Left lung (tissue), 10 donors: ENCODE results near the gene CYP3A5. TPM values are rescaled to one million over a fixed set of nuclear protein-coding genes. Genes with fewer than 3 reads are reported as not detected.

ENCODE experiments used
- ATAC-seq: fragments of 200-7000 bp; cut with Tn5 transposase; one replicate; pipeline ENCODE4 v1.9.1; 2020; ENCODE audit warnings: moderate library complexity
- DNase-seq, 4 donors: peaks; one replicate each; pipeline ENCODE4 v3.0.0-alpha.2; 2013 to 2020
- H3K27ac ChIP-seq, 2 donors: fragments of 200-600 bp; sonication (generic) in 1 of 2; one replicate each; pipeline versions ENCODE4 v1.5.0 to v1.8.0; 2020 to 2021
- H3K27me3 ChIP-seq, 2 donors: fragments of 200-600 bp; sonication (generic) in 1 of 2; one replicate each; pipeline versions ENCODE4 v1.5.0 to v1.8.0; 2020 to 2021
- H3K36me3 ChIP-seq, 2 donors: fragments of 200-600 bp; sonication (generic) in 1 of 2; one replicate each; pipeline versions ENCODE4 v1.5.0 to v1.8.0; 2020 to 2021
- H3K4me1 ChIP-seq, 2 donors: fragments of 200-600 bp; one replicate each; pipeline ENCODE4 v1.8.0; 2021
- H3K4me3 ChIP-seq, 2 donors: fragments of 200-600 bp; sonication (generic) in 1 of 2; one replicate each; pipeline versions ENCODE4 v1.5.0 to v1.8.0; 2020 to 2021; ENCODE audit warnings: mild to moderate bottlenecking in 1 of 2
- H3K9me3 ChIP-seq, 2 donors: fragments of 200-600 bp; sonication (generic) in 1 of 2; one replicate each; pipeline versions ENCODE4 v1.5.0 to v1.8.0; 2020 to 2021
- intact Hi-C, 2 donors: fragments of 100-400 bp; cut with DNase I; formaldehyde crosslinking; loops; one replicate each; pipeline versions ENCODE4 v1.11.2 to v1.14.2; 2022
- polyA plus RNA-seq, 6 donors: library from polyadenylated mRNA; unstranded; fragments of 120-200 nt; gene quantifications; one replicate each; pipeline ENCODE4 v1.2.1, GENCODE V29; 2013; ENCODE audit not compliant: insufficient read length in 6 of 6
- total RNA-seq, 2 donors: library from RNA; stranded (reverse); fragmentation: NEBNext Ultra II Directional; extraction: Animal tissue kit (Norgen Biotek cat#: 25700); gene quantifications; one replicate each; pipeline ENCODE4 v1.2.1, GENCODE V29; 2021
- TF ChIP-seq, protein P1 (sequence below), 2 donors: fragments of 200-600 bp; sonication (generic) in 1 of 2; IDR thresholded peaks; one replicate each; pipeline versions ENCODE4 v1.5.0 to v1.8.0; 2021; ENCODE audit warnings: antibody characterized with exemption in 2 of 2
- donor health status: DM: no; HTN: yes; CAD: no.
- donor health status: DM: no; HTN: no; CAD: no.

Gene CYP3A5
- total and polyA plus RNA-seq, 8 donors: 5.7 to 29.5 (median 17.5) TPM

DNA sequence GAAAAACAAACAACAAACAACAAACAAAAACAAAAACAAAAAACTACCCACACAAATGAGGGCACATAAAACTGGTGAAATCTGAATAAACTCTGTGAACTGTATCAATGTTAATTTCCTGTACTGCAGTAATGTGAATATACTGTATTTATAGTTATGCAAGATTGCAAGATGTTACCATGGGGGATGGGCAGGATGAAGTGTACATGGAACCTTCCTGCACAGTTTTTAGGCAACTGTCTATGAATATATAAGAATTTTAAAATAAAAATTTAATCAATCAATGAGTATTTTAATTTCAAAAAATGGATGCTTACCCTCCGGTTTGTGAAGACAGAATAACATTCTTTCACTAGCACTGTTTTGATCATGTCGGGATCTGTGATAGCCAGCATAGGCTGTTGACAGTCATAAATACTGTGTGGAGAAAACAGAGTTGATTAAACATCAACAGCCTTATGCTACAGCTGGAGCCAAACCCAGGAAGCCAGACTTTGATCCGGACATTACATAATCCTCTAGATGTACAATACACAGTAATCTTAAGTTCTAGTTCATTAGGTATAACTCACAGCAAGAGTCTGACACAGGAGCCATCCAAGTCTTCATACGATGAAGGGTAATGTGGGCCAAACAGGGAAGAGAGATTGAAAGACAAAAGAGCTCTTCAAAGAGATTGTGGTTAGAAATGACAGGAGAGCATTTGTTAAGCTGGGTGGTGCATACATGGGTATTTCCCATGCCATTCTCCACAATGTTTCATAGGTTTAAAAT is 40.4 kb upstream of the CYP3A5 start:
- Histone ChIP-seq H3K27me3 (no peaks in the 10 kb centered on the region), H3K4me3 (no peak overlapping the region), H3K27ac (no peak overlapping the region), H3K9me3 (no peaks in the 10 kb centered on the region), H3K4me1 (peaks cover 0 to 6% of the 10 kb centered on the region in 2 donors), H3K36me3 (no peaks in the 10 kb centered on the region)
- intact Hi-C loops: no loop called here
- TF ChIP-seq, protein P1, sequence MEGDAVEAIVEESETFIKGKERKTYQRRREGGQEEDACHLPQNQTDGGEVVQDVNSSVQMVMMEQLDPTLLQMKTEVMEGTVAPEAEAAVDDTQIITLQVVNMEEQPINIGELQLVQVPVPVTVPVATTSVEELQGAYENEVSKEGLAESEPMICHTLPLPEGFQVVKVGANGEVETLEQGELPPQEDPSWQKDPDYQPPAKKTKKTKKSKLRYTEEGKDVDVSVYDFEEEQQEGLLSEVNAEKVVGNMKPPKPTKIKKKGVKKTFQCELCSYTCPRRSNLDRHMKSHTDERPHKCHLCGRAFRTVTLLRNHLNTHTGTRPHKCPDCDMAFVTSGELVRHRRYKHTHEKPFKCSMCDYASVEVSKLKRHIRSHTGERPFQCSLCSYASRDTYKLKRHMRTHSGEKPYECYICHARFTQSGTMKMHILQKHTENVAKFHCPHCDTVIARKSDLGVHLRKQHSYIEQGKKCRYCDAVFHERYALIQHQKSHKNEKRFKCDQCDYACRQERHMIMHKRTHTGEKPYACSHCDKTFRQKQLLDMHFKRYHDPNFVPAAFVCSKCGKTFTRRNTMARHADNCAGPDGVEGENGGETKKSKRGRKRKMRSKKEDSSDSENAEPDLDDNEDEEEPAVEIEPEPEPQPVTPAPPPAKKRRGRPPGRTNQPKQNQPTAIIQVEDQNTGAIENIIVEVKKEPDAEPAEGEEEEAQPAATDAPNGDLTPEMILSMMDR (IDR thresholded peaks at IDR 0.05): no peak
- no peak for ATAC-seq
- peak in 2 of 4 donors; percentile 32 to 51 for DNase-seq

DNA sequence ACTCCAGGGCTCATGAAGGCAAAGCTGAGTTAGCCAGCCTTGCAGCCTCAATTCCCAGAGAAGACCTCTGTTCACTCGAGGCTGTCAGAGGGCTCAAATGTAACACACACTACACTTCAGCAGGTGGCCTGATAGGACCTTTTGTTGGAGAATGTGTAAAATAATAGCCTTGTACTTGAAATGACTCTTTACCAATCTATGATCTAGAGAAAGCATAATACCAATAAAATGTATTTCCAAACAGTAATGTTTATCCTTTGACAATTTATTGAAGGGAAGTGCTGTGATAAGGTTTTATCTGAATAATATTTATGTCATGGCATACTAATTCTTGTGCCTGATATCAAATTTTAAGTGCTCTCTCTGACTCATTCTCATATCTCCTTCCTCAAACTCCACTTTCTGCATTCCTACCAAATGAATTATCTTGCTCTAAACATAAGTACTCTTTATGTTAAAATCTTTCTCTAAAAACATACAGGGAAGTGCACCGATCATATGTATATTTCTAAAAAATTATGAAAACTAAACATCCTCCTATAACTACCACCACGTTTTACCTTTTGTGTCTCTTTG is 34.3 kb upstream of the CYP3A5 start:
- ATAC-seq: no peak
- Histone ChIP-seq H3K4me1 (no peaks in the 10 kb centered on the region), H3K36me3 (no peaks in the 10 kb centered on the region), H3K4me3 (no peak overlapping the region), H3K9me3 (no peaks in the 10 kb centered on the region), H3K27ac (no peak overlapping the region), H3K27me3 (no peaks in the 10 kb centered on the region)
- intact Hi-C loops: no loop called here
- TF ChIP-seq, protein P1 (IDR thresholded peaks at IDR 0.05): no peak
- DNase-seq: no peak

DNA sequence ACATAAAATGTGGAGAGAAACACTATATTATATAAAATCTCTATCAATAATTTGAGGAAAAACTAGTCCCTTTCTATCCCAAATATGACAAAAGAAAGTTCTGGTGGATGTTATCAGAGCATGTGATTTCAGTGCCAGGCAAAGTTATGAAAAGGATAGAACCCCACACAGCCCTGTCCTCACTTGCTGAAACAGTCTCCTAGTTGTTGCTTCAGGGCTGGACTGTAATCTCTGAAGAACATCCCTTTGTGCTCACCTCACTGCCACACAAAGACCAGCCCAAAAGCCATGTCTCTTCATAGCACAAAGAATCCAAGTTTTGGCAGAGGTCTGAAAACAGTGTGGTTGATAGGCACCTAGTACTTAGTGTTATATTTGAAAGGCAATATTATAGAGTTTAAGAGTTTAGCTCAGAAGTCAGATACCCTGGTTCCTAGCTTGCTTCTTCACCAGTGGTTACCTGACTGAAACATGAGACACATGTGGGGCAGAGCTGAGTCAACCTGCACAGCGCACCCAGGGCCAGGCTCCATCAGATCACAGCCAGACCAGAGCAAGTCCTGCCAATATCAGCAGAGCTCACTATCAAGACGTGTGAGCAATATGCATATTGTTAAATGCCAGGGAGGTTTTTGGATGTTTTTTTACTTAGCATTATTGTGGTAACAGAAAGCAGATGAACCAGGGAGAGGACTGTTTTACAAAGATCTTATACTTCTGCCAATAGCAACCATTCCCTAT is 30.2 kb upstream of the CYP3A5 start:
- no peaks in the 10 kb centered on the region for H3K36me3 ChIP-seq
- no peaks in the 10 kb centered on the region for H3K4me1 ChIP-seq
- no peaks in the 10 kb centered on the region for H3K27me3 ChIP-seq
- ATAC-seq (no peak), DNase-seq (no peak)
- no peak overlapping the region for H3K4me3 ChIP-seq
- no peak overlapping the region for H3K27ac ChIP-seq
- H3K9me3 ChIP-seq: peaks cover 0 to 21% of the 10 kb centered on the region in 2 donors
- TF ChIP-seq, protein P1 (IDR thresholded peaks at IDR 0.05): no peak
- intact Hi-C loops: no loop called here

DNA sequence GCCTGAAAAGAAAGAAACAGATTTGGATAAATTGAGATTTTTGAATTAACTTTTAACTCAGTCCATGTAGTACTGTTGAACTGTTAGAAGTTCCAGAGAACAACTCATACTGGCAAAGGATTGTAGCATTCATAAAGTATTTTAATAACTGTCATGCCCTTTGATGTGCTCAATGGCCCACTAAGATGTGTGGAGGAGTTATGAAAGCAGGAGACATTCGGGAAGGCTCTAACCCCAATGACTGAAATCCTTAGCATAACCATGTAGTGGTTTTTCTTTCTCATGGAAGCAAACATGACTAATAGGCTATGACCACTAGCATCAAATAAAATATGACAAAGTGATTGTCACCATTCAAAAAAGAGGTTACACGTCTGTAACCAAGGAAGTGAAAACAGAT is 29.5 kb upstream of the CYP3A5 start:
- no peaks in the 10 kb centered on the region for H3K27me3 ChIP-seq
- H3K4me3 ChIP-seq: no peak overlapping the region
- DNase-seq: no peak
- H3K9me3 ChIP-seq: peaks cover 0 to 21% of the 10 kb centered on the region in 2 donors
- no peaks in the 10 kb centered on the region for H3K36me3 ChIP-seq
- TF ChIP-seq, protein P1 (IDR thresholded peaks at IDR 0.05): no peak
- intact Hi-C loops: no loop called here
- H3K27ac ChIP-seq: no peak overlapping the region
- no peak for ATAC-seq
- H3K4me1 ChIP-seq: no peaks in the 10 kb centered on the region

DNA sequence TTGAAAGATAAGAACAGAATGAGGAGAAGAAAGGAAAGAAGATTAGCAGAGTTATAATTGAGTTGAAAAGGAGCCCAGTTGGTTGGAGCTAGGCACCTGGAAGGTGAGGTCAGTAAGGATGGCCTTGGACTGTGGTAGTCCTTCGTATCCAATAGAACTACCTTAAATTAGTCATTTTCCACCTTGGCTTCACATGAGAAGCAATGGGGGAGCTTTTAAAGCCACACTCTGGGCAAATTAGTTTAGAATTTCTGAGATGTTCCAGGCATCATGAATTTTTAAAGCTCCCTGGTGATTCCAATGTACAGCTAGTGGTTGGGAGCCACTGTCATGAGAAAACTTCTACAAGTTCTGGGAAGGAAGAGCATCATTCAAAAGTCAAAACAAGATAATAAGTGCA is 27.3 kb upstream of the CYP3A5 start:
- H3K4me1 ChIP-seq: no peaks in the 10 kb centered on the region
- ATAC-seq (no peak), DNase-seq (no peak)
- peaks cover 0 to 21% of the 10 kb centered on the region in 2 donors for H3K9me3 ChIP-seq
- H3K27me3 ChIP-seq: no peaks in the 10 kb centered on the region
- no peaks in the 10 kb centered on the region for H3K36me3 ChIP-seq
- TF ChIP-seq, protein P1 (IDR thresholded peaks at IDR 0.05): no peak
- intact Hi-C loops: no loop called here
- H3K27ac ChIP-seq: no peak overlapping the region
- no peak overlapping the region for H3K4me3 ChIP-seq
